ENCODE measurements around the gene CYB5R3.

CYB5R3 gene

GRCh38 chr22:42627981-42628380 lies 21.2 kb downstream of the CYB5R3 start:
- no peaks in the 10 kb centered on the region for H4K20me1 ChIP-seq (ENCODE audit: insufficient read depth)
- H3K4me1 ChIP-seq (ENCODE audit: low read depth, poor library complexity, severe bottlenecking) = peaks cover 12% of the 10 kb centered on the region
- no peaks in the 10 kb centered on the region for H3K79me2 ChIP-seq (ENCODE audit: insufficient read depth, low read depth)
- no peaks in the 10 kb centered on the region for H3K36me3 ChIP-seq (ENCODE audit: insufficient read depth)
- H3K4me2 ChIP-seq = no peak overlapping the region
- no peak for TF ChIP-seq CTCF (conservative IDR thresholded peaks at IDR 0.05; ENCODE audit: low read depth, low read length)
- no peak overlapping the region for H3K27ac ChIP-seq
- no peak overlapping the region for H3K4me3 ChIP-seq (IDR thresholded peaks at IDR 0.05; ENCODE audit: insufficient read depth, low read depth, low read length)
- H2AFZ ChIP-seq (ENCODE audit: low read depth) = no peak overlapping the region
- no peaks in the 10 kb centered on the region for H3K27me3 ChIP-seq (ENCODE audit: insufficient read depth, low read depth)
- no peak overlapping the region for H3K9ac ChIP-seq

- H2AFZ ChIP-seq (ENCODE audit: low read depth) = no peak overlapping the region
- no peaks in the 10 kb centered on the region for H3K27me3 ChIP-seq (ENCODE audit: insufficient read depth, low read depth)
- H3K36me3 ChIP-seq (ENCODE audit: insufficient read depth) = no peaks in the 10 kb centered on the region
- no peak overlapping the region for H3K27ac ChIP-seq
- no peak for TF ChIP-seq CTCF (conservative IDR thresholded peaks at IDR 0.05; ENCODE audit: low read depth, low read length)
- H4K20me1 ChIP-seq (ENCODE audit: insufficient read depth) = no peaks in the 10 kb centered on the region
- no peak overlapping the region for H3K4me3 ChIP-seq (IDR thresholded peaks at IDR 0.05; ENCODE audit: insufficient read depth, low read depth, low read length)
- no peak overlapping the region for H3K9ac ChIP-seq
- no peak overlapping the region for H3K4me2 ChIP-seq
- peaks cover 18% of the 10 kb centered on the region for H3K4me1 ChIP-seq (ENCODE audit: low read depth, poor library complexity, severe bottlenecking)
- no peaks in the 10 kb centered on the region for H3K79me2 ChIP-seq (ENCODE audit: insufficient read depth, low read depth)
Measured at GRCh38 chr22:42626951-42627625, 22.1 kb downstream of the CYB5R3 start.

GRCh38 chr22:42626431-42626830 lies 22.8 kb downstream of the CYB5R3 start:
- Histone ChIP-seq H3K36me3 (ENCODE audit: insufficient read depth) (no peaks in the 10 kb centered on the region), H3K27me3 (ENCODE audit: insufficient read depth, low read depth) (no peaks in the 10 kb centered on the region), H3K4me1 (ENCODE audit: low read depth, poor library complexity, severe bottlenecking) (peaks cover 18% of the 10 kb centered on the region), H4K20me1 (ENCODE audit: insufficient read depth) (no peaks in the 10 kb centered on the region), H3K27ac (no peak overlapping the region), H3K9ac (no peak overlapping the region), H3K4me3 (IDR thresholded peaks at IDR 0.05; ENCODE audit: insufficient read depth, low read depth, low read length) (no peak overlapping the region), H2AFZ (ENCODE audit: low read depth) (no peak overlapping the region), H3K79me2 (ENCODE audit: insufficient read depth, low read depth) (no peaks in the 10 kb centered on the region), H3K4me2 (no peak overlapping the region)
- TF ChIP-seq CTCF (conservative IDR thresholded peaks at IDR 0.05; ENCODE audit: low read depth, low read length) = no peak

- H3K4me1 ChIP-seq (ENCODE audit: low read depth, poor library complexity, severe bottlenecking) = peaks cover 18% of the 10 kb centered on the region
- H3K9ac ChIP-seq = no peak overlapping the region
Measured at GRCh38 chr22:42625416-42625815, 23.8 kb downstream of the CYB5R3 start.

More at GRCh38 chr22:42625416-42625815, 23.8 kb downstream of the CYB5R3 start:
- H3K79me2 ChIP-seq (ENCODE audit: insufficient read depth, low read depth) = no peaks in the 10 kb centered on the region
- no peak overlapping the region for H2AFZ ChIP-seq (ENCODE audit: low read depth)
- H4K20me1 ChIP-seq (ENCODE audit: insufficient read depth) = no peaks in the 10 kb centered on the region
- no peaks in the 10 kb centered on the region for H3K36me3 ChIP-seq (ENCODE audit: insufficient read depth)
- no peaks in the 10 kb centered on the region for H3K27me3 ChIP-seq (ENCODE audit: insufficient read depth, low read depth)
- H3K27ac ChIP-seq = no peak overlapping the region
- no peak for TF ChIP-seq CTCF (conservative IDR thresholded peaks at IDR 0.05; ENCODE audit: low read depth, low read length)
- H3K4me2 ChIP-seq = no peak overlapping the region
- no peak overlapping the region for H3K4me3 ChIP-seq (IDR thresholded peaks at IDR 0.05; ENCODE audit: insufficient read depth, low read depth, low read length)
